ENCODE data around the gene SV2C.

The SV2C gene

GRCh38 chr5:76163111-76163628, 80.0 kb downstream of the SV2C start:
- peak in 1 of 51 donors; percentile 4 for DNase-seq

DNA sequence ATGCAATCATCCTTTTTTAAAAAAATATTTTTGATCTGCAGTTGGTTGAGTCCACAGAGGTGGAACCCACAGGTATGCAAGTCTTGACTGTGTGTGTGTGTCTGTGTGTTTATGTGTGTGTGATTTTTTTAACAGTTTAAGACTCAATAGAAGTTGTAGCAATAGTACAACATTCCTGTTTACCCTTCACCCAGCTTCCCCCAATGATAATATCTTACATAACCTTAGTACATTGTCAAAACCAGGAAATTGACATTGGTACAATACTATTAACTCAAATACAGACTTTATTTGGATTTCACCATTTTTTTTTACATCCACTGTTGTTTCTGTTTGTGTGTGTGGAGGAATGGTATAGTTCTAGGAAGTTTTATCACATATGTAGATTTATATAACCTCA, 81.8 kb downstream of the SV2C start:
- DNase-seq = no peak

GRCh38 chr5:76165711-76166374, 82.7 kb downstream of the SV2C start:
- no peak for DNase-seq

DNA sequence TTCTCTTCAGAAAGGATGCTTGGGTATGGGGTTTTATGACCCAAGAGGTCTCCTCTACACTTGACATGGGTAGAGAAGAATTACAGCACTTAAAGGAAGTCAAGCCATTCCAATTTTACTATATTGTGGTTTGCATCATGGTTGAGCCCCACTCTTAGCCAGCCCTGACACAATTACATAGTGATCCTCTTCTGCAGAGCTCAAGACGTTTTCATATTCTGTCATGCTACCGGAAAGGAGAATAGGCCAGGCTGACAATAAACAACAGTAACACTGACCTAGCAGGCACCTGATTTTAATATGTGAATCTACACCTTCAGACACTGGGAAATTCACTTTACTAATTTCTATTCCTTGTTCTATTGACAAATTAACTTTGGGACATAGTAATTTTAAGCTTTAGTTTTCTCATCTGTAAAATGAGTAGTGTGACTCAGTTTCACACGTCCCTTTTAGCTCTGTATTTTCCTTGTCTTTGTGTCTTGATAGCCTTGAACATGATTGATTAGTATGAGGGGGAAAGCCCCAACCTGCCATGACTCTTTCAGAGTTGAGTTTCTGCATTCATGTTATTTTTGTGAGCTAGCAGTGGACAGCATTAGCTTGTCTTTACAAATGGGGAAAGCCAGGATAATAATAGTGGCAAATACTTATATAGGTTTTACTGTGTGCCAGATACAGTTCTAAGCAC, 83.8 kb downstream of the SV2C start:
- no peak for DNase-seq

- no peak for DNase-seq
These were observed 86.1 kb downstream of the SV2C start for GRCh38 chr5:76169146-76169905.

DNA sequence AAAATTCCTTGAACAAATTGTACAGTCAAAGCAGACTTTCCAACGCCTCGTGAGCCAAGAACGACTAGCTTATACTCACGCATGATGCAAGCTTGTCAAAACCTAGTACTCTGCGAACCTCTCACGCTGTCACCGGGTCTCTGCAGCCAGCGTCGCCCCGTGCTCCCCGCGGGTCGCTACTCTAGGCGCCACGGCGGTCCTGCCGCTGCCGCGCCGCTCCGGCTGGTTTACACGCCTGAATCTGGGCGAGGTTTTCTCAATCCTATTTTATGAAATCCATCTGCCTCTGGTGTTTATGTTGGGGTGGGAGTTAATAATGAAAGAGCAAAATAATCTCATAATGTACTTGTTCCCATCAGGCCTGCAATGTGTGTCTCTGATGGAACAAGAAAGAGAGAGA, 90.9 kb downstream of the SV2C start:
- DNase-seq = no peak

DNA sequence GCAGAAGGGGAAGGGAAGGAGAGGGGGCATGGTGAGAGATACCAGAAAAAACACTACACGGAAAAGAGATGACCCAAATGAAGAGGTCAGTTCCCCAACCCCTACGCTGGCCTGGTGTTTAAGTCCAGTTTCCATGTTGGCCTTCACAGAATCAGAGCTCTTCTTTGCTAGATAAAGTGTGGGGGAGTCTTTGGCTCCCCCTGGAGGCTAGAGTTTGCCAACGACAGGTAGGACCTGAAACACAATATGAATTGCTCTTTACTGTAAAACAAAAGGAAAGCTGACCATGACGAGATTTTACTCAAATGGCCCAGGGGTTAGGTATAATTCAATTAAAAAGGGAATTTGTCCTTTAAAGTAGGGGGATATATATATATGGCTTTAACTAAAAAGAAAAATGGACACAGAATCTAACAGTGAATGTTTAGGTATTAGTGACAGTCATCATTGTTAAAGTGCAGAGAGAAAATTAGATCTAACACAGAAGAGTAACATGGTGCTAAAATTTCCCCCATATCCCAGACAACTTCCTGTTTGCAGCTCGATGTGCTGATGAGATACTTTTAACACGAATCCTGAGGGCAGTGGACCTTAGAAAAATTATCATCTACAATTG, 92.0 kb downstream of the SV2C start:
- peak in 21 of 51 donors; percentile 1 to 54 (median 6) for DNase-seq

- DNase-seq = no peak
These were observed 92.7 kb downstream of the SV2C start for GRCh38 chr5:76175821-76176403.

DNA sequence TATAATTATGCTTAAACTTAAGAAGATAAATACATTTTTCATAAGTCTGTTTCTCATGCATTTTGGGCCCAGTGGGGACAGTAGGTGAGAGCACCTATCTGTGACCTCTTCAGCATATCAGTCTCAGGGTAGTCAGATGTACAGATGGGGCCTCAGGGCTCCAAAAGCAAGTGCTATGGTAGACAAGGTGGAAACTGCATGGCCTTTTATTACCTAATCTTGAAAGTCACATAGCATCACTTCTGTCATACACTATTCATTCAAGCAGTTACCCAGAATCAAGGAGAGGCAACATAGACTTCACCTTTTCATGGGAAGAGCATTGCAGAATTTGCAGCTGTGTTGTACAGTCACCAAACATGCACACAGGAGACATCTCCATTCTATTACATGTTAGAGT, 94.8 kb downstream of the SV2C start:
- DNase-seq = no peak

DNA sequence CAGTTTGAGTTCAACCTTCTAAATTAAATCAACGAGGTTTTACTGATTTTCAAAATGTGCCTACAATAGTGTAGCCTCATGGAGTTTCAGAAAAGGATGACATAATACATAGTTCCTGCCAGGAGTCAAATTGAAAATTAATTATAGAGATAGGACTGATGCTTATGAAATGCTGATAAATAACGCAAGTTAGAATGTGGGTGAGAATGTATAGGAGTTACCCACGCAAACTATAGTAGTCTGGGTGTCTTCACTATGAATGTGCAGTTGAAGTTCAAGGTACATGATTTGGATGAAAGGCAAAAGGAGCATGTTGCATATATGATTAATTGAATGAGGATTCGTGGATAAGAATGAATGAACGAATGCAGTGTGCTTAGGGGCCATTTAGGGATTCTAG, 95.7 kb downstream of the SV2C start:
- no peak for DNase-seq

DNA sequence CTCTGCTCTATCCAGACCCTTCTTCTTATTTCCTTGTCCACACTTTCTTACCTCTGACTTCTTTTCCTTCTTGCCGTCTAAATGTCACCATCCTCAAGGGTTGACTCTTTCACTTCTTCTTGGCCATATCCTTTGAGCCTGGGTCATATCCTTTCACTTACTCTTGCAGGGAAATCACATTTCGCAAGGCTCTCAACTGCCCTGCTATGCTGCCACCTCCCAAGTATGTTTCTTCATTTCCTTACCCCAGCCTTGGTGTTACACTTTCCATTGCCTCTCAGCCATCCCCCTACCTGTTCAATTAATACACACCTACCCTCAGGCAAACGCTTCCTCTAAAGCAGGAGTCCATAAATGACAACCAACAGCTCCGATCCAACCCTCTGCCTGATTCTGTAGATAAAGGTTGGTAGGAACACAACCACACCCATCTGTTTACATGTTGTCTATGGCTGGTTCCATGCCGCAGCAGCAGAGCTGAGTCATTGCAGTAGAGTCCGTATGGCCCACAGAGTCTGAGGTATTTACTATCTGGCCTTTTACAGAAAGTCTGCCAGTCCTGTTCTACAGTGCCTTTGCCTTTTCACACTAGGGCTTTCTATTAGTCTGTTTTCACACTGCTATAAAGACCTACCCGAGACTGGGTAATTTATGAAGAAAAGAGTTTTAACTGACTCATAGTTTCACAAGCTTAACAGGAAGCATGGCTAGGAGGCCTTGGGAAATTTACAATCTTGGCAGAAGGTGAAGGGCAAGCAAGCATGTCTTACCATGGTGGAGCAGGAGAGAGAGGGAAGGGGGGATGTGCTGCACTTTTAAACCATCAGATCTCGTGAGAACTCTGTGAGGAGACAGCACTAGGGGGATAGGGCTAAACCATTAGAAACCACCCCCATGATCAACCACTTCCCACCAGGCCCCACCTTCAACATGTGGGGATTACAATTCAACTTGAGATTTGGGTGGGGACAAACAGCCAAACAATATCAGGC, 97.9 kb downstream of the SV2C start:
- no peak for DNase-seq

GRCh38 chr5:76187386-76187785, 104.2 kb downstream of the SV2C start:
- DNase-seq = no peak

DNA sequence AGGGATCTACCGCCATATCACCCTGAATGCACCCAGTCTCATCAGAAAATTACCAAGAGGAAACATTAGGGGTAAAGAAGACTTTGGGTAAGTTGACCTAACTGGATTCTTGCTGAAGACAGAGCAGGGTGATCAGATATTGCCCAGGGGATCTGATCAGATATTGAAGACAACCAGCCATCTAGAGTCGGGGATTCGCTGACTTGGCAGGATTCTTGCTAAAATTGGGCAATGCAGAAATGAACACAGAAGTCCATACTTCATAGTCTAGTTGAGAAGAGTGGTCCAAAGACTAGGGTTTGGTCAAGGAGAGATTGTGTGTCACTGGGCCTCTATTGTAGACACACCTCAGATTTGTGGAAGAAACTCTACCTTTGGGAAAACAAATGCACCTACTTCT, 107.2 kb downstream of the SV2C start:
- DNase-seq = no peak

DNA sequence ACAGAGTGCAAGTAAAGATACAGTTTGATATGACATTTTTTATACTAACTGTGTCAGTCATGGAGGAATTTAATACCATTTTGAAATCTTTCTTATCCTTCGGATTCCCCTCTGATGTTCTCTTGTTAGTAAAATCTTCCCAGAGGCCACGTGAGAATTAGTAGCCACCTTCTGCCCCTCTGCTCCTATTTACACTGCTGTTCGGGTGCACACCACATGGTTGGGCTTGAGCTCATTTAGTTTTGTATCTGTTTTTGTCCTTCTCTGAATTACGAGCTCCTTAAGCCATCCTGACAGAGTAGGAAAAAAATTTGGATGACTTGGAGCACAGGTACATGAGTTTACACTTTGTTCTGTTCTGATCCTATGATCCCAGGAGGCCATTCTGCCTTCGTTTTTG, 109.7 kb downstream of the SV2C start:
- no peak for DNase-seq

- no peak for DNase-seq
These were observed 110.5 kb downstream of the SV2C start for GRCh38 chr5:76193635-76194034.

GRCh38 chr5:76194340-76194739, 111.2 kb downstream of the SV2C start:
- DNase-seq = no peak

DNA sequence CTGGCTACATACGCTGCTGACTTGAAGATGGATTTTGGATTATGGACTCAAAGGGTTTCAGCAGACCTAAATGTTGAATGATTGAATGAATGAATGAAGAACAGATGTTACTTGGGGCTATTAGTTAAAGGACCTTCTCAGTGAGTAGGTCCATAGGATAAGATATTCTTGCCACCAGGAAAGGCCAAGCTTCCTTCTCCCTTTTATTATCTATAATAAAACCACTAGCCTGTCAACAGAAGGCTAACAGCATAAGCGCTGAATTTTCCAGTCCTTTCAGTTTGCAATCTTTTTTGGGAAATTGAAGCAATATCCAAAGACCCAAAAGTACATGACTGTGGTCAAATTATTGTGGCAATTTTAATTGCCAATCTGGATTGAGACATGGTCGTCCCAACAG, 113.3 kb downstream of the SV2C start:
- no peak for DNase-seq

DNA sequence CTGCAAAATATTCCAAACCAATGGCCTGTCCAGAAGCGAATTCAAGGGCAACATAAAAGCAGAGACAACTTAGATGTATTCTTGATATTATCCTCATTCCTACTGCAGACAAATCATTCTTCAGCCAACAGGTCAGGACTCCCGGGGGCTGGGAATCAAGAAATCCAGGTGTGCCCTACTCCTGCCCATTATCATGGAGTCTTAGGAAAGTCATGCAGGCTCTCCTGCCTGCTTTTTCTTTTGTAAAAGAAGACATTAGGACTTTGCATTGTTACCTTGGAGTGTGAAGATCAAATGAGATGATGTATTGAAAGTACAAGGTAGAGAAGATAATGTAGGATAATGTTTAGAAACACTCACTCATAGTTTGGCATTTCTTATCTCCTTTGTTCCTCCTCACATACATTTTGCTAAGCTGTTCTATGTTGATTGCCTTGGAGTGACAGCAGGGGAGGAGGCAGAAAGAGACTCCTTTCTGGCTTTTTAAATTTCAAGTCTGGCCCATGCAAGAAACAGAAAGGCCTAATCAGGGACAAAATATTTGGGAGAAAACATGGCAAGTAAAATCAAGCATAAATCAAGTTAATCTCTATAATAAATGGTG, 113.8 kb downstream of the SV2C start:
- DNase-seq = no peak

- no peak for DNase-seq
These were observed 114.5 kb downstream of the SV2C start for GRCh38 chr5:76197726-76198125.
